HG02970 (cell line): ENCODE data around the gene TEKTIP1.

Experiments used
- ATAC-seq: cut with Tn5 transposase; IDR thresholded peaks from one replicate; pipeline ENCODE4 v1.9.1; 2021; ENCODE audit warnings: mild to moderate bottlenecking, moderate library complexity, moderate number of reproducible peaks; ENCODE audit not compliant: unreplicated experiment, low FRiP score

Gene TEKTIP1

DNA sequence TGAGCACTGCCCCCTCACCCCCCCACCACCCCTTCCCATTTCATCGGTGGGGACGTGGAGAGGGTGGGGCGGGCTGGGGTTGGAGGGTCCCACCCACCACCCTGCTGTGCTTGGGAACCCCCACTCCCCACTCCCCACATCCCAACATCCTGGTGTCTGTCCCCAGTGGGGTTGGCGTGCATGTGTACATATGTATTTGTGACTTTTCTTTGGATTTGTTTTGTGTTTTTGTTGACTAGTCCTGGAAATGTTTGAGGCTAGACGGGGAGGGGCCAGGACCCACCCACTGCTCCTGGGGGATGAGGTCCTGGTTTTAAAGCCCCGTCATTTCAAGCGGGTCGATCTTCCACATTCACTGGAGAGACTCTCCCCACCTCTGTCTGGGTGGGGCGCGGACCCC, 3.0 kb upstream of the TEKTIP1 start:
- ATAC-seq: no peak

DNA sequence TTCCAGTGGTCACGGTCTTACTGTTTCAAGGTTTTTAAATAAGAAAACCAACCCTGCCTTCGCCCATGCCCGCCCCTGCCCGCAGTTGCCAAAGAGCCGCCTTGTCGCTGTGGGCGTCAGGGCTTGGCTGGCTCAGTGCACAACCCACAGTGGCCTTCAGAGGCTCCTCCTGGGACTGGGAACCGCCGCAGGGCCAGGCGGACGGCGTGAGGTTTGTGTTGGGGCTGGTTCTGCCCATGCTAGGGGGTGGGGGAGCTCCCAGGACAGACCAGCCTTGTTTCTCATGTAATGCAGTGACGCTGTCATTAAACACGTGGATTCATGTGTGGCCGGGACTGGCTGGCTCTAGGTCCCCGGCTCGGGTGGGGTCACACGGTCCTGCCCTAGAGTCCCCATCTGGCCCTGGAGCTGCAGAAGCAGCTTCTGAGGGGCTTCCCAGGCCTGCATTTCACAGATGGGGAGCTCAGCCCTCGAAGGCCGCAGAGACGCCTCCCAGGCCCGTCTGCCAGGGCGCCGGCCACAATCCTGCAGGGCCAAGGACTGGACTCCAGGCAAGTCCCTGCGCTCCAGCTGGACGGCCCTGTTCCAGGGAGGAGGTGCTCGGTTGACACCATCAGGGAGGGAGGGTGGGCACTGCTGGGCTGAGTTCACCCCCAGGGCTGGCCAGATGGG, 2.4 kb upstream of the TEKTIP1 start:
- ATAC-seq: no peak

DNA sequence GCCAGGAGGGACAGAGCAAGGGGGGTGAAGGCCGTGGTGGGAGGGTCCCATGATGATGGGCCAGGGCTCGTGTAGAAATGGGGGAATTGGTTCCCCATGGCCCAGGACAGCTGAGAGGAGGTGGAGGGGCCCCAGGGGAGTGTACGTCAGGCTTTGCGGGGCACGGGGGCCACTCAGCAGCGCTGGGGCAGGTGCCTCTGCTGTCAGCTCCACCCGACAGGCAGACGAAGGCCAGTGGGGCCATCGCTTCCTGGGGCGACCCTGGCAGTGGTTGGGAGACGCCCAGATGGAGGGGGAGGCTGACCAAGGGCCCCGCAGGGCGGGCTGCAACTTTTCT, 1.9 kb upstream of the TEKTIP1 start:
- ATAC-seq: no peak

DNA sequence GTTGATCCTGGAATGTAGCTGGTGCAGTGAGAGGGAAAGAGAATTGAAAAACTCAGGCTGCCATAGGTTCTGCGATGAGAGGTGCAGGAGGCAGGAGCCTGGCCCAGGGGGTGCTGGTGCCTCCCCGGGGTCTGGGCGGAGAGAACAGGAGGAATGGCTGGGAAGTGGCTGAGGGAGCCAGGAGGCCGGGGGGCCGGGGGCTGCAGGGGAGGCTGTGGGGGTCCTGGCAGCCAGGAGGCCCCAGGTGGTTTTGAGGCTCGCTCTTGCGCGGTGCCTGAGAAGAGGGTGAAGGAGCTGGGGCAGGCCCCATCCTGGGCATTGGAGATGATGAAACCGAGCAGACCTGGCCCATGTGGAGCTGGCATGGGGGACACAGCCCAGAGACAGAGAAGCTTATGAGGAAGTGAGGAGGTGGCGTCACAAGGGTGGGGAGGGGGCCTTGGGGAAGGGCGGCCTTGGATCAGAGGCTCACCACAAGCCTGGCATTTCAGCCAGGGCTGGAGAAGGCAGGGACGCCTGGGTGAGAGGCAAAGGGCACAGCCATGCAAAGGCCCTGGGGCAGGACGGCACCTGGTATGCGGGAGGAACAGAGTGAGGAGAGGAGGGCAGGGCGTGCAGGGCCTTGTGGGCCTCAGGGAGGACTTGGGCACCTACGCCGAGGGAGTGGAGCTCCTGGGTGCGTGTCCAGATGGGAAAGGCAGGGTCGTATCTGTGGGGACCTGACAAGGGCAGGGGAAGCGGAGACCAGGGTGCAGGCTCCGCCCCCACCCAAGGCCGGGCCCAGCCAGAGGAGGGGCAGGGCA, 1.3 kb upstream of the TEKTIP1 start:
- no peak for ATAC-seq

DNA sequence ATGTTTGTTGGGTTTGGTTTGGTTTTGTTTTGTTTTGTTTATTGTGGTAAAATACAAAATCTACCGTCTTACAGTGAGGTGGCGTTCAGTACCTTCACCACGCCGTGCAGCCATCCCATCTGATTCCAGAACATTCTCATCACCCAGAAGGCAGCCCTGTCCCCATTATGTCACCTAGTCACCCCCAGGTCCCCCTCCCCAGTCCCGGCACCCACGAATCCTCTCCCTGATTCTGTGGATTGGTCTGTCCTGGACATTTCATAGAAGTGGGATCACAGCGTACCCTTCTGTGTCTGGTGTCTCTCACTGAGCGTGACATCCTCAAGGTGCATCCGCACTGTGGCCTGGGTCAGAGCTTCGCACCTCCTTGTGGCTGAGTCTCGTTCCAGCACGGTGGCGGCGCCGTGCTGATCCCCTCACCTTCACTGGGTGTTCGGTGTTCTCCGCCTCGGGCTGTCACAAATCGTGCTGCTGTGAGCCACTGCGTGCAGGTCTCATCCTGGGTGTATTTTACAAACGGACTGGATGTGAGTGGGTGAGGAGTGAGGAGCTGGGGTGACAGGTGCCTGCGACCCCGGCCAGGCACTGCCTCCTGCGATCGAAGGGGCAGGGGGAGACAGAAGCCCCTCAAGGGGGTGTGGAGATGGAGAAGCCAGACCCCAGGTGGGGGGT, 580 bp upstream of the TEKTIP1 start:
- ATAC-seq: no peak

DNA sequence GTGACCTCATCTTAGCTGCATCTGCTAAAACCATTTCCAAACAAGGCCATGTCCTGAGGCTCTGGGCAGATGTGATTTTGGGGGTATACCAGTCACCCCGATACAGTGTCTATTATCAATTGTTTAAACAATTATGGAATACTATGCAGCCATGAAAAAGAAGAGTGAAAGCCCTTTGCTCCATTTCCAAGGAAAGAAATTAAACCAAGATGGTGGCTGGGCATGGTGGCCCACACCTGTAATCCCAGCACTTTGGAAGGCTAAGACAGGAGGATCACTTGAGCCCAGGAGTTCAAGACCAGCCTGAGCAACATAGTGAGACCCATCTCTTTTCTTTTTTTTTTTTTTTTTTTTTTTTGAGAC, 763 bp downstream of the TEKTIP1 start:
- no peak for ATAC-seq

DNA sequence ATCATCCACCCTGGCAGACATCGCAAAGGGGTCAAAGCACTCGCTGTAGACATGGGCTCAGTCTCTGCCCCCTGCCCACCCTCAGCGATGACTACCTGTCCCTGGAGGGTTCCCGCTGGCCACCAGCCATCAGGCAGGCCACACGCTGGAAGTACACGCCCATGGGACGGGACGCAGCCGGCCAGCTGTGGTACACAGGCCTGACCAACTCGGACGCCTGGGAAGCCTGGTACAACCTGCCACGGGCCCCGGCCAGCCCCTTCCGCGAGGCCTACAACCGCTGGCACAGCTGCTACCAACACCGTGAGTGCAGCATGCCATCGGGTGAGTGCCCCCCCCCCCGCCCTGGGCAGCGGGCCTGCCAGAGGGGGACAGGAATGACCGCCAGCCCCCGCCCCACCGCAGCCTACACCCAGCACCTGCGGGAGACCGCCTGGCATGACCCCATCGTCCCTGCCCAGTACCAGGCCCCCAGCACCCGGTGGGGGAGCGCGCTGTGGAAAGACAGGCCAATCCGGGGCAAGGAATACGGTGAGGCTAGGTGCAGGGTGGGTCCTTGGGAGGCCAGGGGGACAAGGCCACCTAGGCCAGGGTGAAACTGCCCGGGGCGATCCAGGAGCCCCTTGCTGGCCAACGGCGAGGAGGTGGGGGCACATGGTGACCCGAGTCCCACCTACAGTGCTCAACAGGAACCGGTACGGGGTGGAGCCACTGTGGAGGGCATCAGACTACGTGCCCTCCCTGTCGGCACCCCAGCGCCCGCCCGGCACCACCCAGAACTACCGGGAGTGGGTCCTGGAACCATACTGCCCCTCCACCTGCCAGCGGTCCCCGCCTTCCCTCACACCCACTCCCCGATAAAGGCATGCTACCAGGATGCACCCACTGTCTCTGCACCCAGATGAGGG, 4.4 kb downstream of the TEKTIP1 start:
- no peak for ATAC-seq

DNA sequence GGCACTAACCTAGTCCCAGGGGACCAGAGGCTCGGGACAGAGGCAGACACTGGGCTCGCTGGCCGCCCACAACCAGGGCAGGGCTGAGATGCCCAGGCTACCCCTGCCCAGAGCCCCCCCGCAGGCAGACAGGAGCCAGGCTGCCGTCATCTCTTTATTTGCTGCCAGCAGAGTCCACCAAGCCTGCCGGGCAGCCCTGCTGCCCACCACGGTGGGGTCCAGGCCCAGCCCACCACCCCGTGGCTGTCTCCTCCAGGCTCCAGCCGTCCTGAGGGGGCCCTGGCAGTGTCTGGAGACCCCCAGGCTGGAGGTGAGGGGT, 5.0 kb downstream of the TEKTIP1 start:
- ATAC-seq: no peak

DNA sequence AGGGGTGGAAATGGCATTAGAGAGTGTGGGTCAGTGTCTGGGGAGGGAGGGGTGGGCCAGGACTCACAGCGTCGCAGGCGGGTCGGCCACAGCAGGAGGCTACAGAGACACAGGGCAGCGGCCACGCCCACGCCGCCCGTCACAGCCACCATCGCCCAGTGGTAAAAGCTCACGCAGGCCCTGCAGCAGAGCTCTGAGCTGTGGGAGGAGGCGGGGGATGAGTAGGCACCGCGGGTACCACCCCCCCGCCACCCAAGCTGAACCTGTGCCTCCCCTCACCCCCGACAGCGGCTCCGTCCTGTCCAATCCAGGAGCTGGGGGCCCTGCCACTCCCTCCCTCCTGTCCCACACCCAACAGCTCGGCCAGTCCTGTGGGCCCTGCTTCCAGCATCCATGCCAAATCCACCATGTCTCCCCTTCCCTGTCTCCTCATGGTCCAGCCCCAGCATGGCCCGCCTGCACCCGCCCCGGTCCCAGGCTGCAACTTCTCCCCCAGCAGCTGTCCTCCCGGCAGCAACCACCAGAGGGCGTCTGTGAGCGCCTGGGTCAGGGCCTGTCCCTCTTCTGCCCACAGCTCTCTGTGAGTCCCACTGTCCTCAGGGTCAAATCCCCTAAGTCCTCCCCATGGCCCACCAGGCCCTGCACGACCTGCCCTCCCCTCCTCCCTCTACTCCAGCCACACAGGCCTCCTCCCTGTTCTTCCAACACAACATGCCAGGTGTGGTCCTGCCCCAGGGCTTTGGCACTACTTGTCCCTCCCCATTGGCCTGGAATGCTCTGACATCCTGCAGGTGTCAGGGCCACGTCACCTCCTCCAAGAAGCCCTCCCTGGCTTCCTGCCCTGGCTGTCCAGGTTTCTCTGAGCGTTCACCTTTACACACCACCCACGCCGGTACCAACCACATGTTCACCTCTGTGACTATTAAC, 6.0 kb downstream of the TEKTIP1 start:
- no peak for ATAC-seq

DNA sequence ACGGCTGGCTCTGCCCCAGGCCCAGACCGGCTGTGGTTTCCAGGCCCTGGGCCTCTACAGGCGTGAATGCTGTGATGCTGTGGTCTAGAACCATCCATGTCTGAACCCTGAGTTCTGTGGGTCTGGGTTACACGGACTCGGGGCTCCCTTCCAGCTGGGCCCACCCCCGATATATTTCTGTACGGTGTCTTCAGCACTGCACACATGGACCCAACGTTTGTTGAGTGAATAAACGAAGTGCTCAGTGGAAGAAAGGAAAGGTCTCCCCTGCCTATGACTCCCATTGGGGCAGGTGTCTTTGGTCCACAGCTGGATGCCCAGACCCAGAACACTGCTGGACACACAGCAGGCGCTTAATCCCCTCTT, 6.7 kb downstream of the TEKTIP1 start:
- no peak for ATAC-seq

DNA sequence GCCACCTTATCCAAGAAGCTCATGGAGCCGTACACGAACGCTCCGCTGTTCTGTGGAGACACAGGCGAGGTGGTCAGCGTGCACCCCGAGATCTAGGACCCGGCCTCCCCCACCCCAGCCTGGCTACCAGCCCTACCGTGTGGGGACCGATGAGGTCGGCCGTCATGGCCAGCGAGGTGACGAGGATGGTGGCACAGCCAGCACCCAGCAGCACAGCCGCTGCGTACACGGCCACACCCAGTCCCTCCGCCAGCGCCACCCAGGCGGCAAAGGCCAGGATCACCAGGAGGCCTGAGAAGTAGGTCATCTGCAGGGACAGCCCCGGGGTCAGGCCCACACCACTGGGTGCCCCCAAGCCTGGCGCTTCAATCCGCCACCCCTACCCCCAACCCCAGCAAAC, 7.1 kb downstream of the TEKTIP1 start:
- ATAC-seq: no peak

DNA sequence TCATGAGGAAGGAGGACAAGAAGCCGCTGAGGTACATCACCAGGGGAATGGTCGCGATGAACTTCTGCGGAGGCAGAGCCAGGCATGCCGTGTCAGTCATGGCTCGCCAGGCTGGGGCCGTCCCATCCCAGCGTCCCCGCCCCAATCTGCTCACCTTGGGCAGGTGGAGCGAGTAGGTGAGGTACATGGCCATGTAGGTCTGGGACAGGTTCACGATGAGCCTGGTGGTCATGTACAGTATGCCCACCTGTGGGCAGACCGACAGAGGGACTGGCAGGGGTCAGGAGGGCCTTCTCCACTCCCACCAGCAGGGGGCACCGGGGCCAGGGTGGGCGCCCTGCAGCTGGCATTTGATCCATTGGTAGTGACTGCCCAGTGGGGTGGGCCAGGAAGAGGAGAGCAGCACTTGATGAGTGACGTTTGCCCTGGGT, 8.3 kb downstream of the TEKTIP1 start:
- ATAC-seq: no peak

DNA sequence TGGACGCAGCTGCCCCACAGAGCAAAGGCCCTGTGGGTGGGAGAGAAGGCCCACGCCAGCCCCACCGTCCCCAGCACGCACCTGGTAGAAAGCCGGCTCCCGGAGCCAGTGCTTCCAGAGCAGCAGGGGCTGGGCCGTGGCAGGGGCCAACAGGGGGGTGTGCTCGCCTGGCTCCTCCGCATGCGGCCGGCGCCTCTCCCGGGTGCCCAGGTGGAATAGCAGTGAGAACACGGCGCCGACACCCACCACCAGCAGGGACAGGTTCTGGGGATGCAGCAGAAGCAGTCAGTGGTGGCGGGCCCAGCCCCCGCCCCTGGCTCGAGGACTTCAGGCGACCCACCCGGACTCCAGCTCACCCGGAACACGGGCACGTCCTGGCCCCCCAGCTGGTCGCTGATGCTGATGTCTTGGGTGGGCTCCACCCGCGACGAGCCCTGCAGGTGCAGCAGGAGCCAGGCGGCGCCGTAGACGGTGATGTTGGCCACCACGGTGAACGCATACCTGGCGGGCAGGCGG, 8.9 kb downstream of the TEKTIP1 start:
- no peak for ATAC-seq

DNA sequence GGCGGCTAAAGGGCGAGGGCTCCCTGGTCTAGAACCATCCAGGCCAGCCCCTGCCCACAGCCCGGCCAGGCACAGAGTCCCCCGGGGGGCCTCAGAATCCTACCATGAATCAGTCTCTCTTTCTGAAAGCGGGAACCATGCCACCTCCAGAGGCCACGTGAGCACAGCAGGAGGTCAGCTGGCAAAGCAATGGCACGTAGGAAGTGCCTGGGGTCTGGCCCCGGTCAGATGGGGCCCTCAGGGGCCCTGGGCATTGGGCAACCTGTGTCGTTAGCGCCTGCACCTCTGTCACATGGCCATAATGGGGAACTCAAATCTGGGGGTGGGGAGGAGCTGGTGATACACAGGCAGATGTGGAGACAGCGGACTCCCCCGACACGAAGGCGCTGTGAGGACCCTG, 9.6 kb downstream of the TEKTIP1 start:
- no peak for ATAC-seq

DNA sequence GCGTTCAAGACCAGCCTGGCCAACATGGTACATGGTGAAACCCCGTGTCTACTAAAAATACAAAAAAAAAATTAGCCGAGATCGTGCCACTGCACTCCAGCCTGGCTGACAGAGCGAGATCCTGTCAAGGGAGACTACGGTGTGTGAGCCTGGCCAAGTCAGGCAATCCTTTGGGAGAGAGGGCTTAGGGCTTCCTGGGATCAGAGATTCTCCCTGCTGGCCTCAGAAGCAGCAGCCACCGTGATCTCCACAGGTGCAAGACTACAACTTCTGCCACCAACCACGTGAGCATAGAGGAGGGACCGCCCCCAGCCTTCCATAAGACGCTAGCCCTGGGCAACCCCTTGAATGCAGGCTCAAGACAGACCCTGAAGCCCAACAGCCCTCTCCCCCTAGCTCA, 10.8 kb downstream of the TEKTIP1 start:
- ATAC-seq: no peak

DNA sequence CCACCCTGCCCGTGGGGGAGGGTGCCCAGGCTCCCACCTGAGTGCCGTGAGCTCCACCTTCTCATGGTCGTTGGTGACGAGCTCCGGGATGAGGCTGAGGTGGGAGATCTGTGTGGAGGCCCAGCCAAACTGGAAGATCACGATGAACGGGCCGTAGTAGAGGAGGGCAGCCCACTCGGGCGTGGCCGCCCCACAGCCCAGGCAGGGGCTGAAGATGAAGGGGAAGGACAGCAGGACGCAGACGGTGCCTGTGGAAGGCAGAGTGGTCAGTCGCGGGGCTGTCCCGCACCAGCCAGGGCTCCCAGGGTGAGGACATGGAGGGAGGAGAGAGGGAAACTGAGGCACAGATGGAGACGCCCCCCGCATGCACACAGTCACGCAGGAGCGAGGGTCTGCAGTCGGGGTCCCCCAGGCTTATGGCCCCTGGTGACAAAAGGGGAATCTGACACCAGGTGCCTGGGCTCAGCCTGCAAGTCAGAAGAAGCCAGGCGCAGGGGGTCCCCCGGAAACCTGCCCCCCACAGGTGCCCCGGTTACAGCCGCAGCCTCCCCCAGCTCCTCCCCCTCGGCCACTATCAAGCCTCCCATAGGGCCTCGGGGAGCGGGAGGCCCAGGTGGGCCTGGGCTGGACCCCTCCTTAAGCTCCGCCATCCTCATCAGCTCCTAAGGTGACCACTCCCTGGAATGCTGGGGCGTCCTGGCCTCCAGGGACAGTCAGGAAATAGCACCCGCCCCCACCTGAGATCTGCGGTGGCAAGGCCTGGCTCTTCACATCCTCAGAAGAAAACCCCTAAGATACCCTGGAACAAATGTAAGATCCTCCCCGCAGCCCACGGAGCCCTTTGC, 12.2 kb downstream of the TEKTIP1 start:
- no peak for ATAC-seq

DNA sequence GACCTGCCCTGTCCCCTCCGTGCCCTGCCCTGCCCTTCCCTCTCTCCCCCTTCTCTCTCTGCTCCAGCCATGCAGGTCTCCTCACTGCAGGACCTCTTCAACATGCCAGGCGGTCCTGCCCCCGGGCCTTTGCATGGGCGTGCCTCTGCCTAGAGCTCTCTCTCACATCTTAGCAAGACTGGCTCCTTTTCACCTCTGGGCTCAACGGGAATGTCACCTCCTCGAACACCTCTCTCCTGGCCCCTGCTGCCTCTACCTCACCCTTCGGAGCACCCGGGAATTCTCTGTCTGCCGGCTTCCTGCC, 12.8 kb downstream of the TEKTIP1 start:
- no peak for ATAC-seq

DNA sequence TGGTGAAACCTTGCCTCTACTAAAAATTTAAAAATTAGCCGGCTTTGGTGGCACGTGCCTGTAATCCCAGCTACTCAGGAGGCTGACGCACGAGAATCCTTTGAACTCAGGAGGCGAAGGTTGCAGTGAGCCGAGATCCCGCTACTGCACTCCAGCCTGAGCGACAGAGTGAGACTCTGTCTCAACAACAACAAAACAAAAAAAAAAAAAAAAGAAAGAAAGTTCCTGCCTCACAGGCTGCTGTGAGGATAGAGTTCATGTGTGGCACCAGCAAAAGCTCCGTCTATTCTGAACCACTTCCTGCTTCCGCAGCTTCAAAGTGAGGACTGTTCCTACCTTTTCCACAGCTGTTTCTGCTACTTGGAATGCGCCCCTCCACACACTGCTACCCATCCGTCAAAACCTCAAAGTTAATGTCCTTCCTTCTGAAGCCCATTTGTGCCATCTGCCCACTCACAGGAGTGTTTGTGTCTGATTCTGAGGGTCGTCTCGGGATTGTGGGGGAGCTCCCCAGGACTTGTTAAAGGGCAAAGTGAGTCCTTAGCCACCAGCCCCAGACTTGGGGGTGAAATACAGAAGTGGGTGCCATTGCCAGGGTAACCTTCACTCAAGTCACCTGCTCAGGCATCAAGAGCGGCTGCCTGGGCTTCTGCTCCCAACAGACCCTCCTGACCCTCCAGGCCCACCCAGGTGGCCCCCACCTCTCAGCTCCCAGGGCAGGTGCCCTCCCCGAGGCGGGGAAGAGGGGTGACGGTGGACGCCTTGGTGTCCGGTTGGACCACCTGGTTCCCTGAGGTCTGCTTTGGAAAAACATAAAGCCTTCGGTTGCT, 15.5 kb downstream of the TEKTIP1 start:
- no peak for ATAC-seq
